K562 treated with DMSO at 1 percent for 4 hours (cell line): ENCODE results near the gene MTX3. TPM values are rescaled to one million over a fixed set of nuclear protein-coding genes. Genes with fewer than 3 reads are reported as not detected.

Experiments used
- total RNA-seq: library from RNA; unstranded; fragments of 300-600 nt; gene quantifications from 2 replicates; pipeline ENCODE4 v1.2.3, GENCODE V29; 2022; ENCODE audit not compliant: insufficient read depth

MTX3 gene
- total RNA-seq: not detected in 2 replicates

GRCh38 chr5:79990598-79991507 lies at the start of gene MTX3:
Gene MTX3 (minus strand): TSS chr5:79991262. CDS start chr5:79991238, 24 bp downstream.

DNA sequence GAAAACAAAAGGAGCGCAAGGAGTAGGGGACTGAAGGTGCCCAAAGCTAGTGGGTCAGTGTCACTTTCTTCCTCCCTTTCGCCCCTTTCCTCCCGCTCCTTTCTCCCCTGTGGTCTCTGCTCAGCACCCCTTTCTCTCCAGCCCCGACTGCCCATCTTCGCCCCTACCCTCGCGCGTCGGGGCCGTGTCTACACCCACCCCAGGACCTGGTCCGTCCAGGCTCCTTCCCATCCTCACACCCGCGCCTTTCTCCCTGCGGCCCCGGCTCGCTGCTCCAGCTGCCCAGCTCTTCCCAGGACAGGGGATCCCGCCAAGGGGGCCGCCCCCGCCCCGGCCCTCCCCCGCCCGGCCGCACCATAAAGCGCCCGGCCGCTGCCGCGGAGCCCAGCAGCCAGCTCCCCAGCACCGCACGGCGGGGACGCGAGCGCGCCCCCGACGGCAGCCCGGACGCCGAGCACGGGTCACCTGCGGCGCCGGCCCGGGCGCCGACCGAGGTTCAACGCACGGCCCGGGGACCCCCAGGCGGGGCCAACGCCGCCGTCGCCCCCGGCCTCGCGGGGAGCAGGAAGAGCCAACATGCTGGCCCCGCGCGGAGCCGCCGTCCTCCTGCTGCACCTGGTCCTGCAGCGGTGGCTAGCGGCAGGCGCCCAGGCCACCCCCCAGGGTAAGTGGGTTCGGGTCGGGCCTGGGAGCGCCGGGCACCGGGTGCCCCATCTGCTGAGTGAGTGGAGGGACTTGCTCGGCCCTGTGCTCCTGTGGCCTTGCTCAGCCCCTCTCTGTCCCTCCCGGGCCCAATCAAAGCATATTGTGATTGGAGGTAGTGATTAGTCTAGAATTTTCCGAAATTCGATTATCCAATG lies 44.1 kb upstream of the MTX3 start, which contains the start of gene THBS4:
Gene THBS4 (plus strand): TSS at position 387 of the 860 bp plus-strand sequence. CDS start 190 bp downstream, at position 577.

Other genes with a start within 250 kb of the MTX3 start
- not detected in 2 replicates for gene THBS4, start 44.1 kb upstream of the MTX3 start, total RNA-seq